AG04449 (cell line): ENCODE measurements around the gene CPT1A.

Experiments
- CTCF ChIA-PET: fragments of 350-600 bp; formaldehyde crosslinking; extraction: SDS; loops from one replicate; lab custom pipeline; 2021; ENCODE audit warnings: antibody characterized with exemption; lab: Yijun Ruan, JAX
- POLR2A ChIA-PET: fragments of 400-600, 350-600 bp; formaldehyde crosslinking; extraction: SDS; loops from one replicate; lab custom pipeline; 2020; ENCODE audit warnings: antibody characterized with exemption, inconsistent platforms; lab: Yijun Ruan, JAX
- DNase-seq: peaks from one replicate; pipeline ENCODE4 v3.0.0-alpha.2; 2010; ENCODE audit warnings: low read depth, low spot score
- H3K4me3 ChIP-seq: 2 replicates; pipeline ENCODE4 v1.5.1; 2011; ENCODE audit warnings: low read depth, mild to moderate bottlenecking, control low read depth, low read length
- CTCF ChIP-seq: IDR thresholded peaks from one replicate; pipeline ENCODE4 v1.5.1; 2011; ENCODE audit warnings: mild to moderate bottlenecking, moderate library complexity, low read length, control low read depth, inconsistent platforms; ENCODE audit not compliant: insufficient read depth; ENCODE audit errors: missing control alignments

The CPT1A gene

GRCh38 chr11:68813773-68814172 is 27.9 kb downstream of the CPT1A start:
- ChIA-PET CTCF (interaction anchor here (1.2 kb wide), 1 partner anchor 16 kb away, joined by 4 read pairs; no protein-coding TSS in a partner anchor), POLR2A (no interaction called here)
- H3K4me3 ChIP-seq: no peak overlapping the region
- no peak for DNase-seq
- no peak for TF ChIP-seq CTCF

- no peak for TF ChIP-seq CTCF
- H3K4me3 ChIP-seq: no peak overlapping the region
- CTCF ChIA-PET: no interaction called here
- DNase-seq: no peak
- POLR2A ChIA-PET: no interaction called here
Observed at GRCh38 chr11:68812526-68812925, 29.2 kb downstream of the CPT1A start.

- POLR2A ChIA-PET: no interaction called here
- H3K4me3 ChIP-seq: no peak overlapping the region
- no peak for TF ChIP-seq CTCF
- CTCF ChIA-PET: no interaction called here
- DNase-seq: no peak
Observed at GRCh38 chr11:68810164-68810563, 31.6 kb downstream of the CPT1A start.

- no peak overlapping the region for H3K4me3 ChIP-seq
- TF ChIP-seq CTCF: no peak
- DNase-seq: no peak
- ChIA-PET CTCF (interaction anchor here (1.7 to 3.8 kb wide), 2 partner anchors 11 to 81 kb away, joined by 8 to 23 read pairs; no protein-coding TSS in a partner anchor), POLR2A (no interaction called here)
Observed at GRCh38 chr11:68809506-68809905, 32.2 kb downstream of the CPT1A start.

GRCh38 chr11:68808787-68809186 is 32.9 kb downstream of the CPT1A start:
- CTCF ChIA-PET: interaction anchor here (1.7 to 3.8 kb wide), 2 partner anchors 10 to 81 kb away, joined by 8 to 23 read pairs; no protein-coding TSS in a partner anchor

More at GRCh38 chr11:68808787-68809186, 32.9 kb downstream of the CPT1A start:
- TF ChIP-seq CTCF: no peak
- DNase-seq: no peak
- POLR2A ChIA-PET: no interaction called here
- H3K4me3 ChIP-seq: no peak overlapping the region
